SJCRH30 (cell line): Measurements from ENCODE around the gene LPCAT2. TPM values are rescaled to one million over a fixed set of nuclear protein-coding genes. Genes with fewer than 3 reads are reported as not detected.

Experiments used
- DNase-seq, 2 experiments: peaks; one replicate each; pipeline ENCODE4 v3.0.0-alpha.2; 2015 to 2020
- H3K27ac ChIP-seq: fragments of 250-450 bp; sonication (Bioruptor Pico); 2 replicates; pipeline ENCODE4 v1.5.1; 2020; ENCODE audit warnings: mild to moderate bottlenecking, moderate library complexity
- H3K27me3 ChIP-seq: fragments of 250-450 bp; sonication (Bioruptor Pico); 2 replicates; pipeline ENCODE4 v1.5.1; 2020; ENCODE audit warnings: mild to moderate bottlenecking, moderate library complexity
- H3K36me3 ChIP-seq: fragments of 250-450 bp; sonication (Bioruptor Pico); 2 replicates; pipeline ENCODE4 v1.5.1; 2020; ENCODE audit warnings: mild to moderate bottlenecking, moderate library complexity
- H3K4me1 ChIP-seq: fragments of 250-450 bp; sonication (Bioruptor Pico); 2 replicates; pipeline ENCODE4 v1.5.1; 2020; ENCODE audit warnings: mild to moderate bottlenecking, moderate library complexity
- H3K4me3 ChIP-seq: fragments of 250-450 bp; sonication (Bioruptor Pico); 2 replicates; pipeline ENCODE4 v1.5.1; 2020; ENCODE audit warnings: mild to moderate bottlenecking, moderate library complexity
- H3K9me3 ChIP-seq: fragments of 250-450 bp; sonication (Bioruptor Pico); replicated peaks from 2 replicates; pipeline ENCODE4 v1.5.1; 2020; ENCODE audit warnings: mild to moderate bottlenecking, moderate library complexity
- total RNA-seq: library from RNA; depleted of rRNA; stranded (reverse); fragments of >200 nt; shearing (Covaris generic); gene quantifications from 2 replicates; pipeline ENCODE4 v1.2.3, GENCODE V29; 2014

Gene LPCAT2
- total RNA-seq, 1 experiment from 2014 or later: 16.8 TPM

DNA sequence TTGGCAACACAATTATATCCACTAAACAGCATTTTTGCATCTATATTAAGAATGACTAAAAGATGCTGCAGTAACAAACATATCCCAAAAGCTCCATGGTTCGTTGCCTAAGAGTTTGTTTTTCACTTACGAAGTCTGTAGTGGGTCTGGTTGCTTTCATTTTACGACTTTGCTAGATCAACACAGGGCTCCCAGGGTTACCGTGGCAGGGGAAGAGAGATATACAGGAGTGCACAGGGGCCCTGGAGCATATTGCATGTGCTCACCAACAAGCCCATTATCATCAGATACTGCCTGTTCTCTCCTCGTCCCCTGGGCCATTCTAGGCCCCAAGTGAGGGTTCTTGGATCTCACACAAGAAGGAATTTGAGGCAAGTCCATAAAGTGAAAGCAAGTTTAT lies 33.0 kb upstream of the LPCAT2 start:
- Histone ChIP-seq H3K36me3 (no peaks in the 10 kb centered on the region), H3K4me1 (peaks cover 31% of the 10 kb centered on the region), H3K27ac (no peak overlapping the region), H3K4me3 (no peak overlapping the region), H3K27me3 (no peaks in the 10 kb centered on the region), H3K9me3 (no peaks in the 10 kb centered on the region)
- no peak for DNase-seq

- DNase-seq: peak; percentile 47 to 61
- peaks cover 35% of the 10 kb centered on the region for H3K4me1 ChIP-seq
Measured at GRCh38 chr16:55476625-55477533, 32.0 kb upstream of the LPCAT2 start.

DNA sequence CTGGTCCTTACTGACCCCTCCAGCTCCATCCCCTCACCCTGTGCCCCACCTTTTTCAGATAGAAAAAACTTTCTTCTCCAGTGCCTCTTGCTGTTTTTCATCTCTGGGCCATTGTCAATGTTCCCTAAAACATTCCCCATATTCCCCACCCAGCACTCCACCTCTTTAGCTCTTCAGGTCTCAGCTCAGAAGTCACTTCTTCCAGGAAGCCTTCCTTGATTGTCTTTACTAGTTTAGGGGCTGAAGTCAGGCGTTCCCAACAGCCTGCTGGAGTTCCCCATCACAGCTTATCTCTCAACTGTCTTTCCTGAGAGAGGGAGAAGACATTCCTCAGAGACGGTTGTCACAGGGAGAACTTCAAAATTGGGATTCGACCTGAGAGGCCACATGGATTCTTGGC lies 31.1 kb upstream of the LPCAT2 start:
- no peak overlapping the region for H3K27ac ChIP-seq

More at GRCh38 chr16:55476625-55477533, 32.0 kb upstream of the LPCAT2 start:
- Histone ChIP-seq H3K27me3 (no peaks in the 10 kb centered on the region), H3K4me3 (no peak overlapping the region), H3K9me3 (no peaks in the 10 kb centered on the region), H3K36me3 (0 out of 2 replicates have a peak, but pooled peaks cover under 1% of the 10 kb centered on the region), H3K27ac (no peak overlapping the region)

DNA sequence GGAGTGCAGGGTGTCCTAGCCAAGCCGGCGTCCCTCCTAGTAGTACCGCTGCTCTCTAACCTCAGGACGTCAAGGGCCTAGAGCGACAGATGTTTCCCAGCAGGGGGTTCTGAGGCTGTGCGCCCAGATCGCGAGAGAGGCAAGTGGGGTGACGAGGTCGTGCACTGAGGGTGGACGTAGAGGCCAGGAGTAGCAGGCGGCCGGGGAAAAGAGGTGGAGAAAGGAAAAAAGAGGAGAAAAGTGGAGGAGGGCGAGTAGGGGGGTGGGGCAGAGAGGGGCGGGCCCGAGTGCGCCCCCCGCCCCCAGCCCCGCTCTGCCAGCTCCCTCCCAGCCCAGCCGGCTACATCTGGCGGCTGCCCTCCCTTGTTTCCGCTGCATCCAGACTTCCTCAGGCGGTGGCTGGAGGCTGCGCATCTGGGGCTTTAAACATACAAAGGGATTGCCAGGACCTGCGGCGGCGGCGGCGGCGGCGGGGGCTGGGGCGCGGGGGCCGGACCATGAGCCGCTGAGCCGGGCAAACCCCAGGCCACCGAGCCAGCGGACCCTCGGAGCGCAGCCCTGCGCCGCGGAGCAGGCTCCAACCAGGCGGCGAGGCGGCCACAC lies 29.9 kb upstream of the LPCAT2 start, which contains the start of gene MMP2:
MMP2 (plus strand) TSS at position 372 of the 603 bp plus-strand sequence. CDS start 282 bp downstream, outside the sequence.
- Histone ChIP-seq H3K36me3 (peaks cover 19% of the 10 kb centered on the region), H3K27me3 (no peaks in the 10 kb centered on the region), H3K4me1 (peaks cover 30% of the 10 kb centered on the region), H3K4me3 (peak within 1 kb of the TSS; percentile 75), H3K27ac (peak within 1 kb of the TSS; percentile 50), H3K9me3 (no peaks in the 10 kb centered on the region)
- DNase-seq: peak; percentile 85 to 90

More for the DNA sequence above, 31.1 kb upstream of the LPCAT2 start:
- peaks cover 31% of the 10 kb centered on the region for H3K4me1 ChIP-seq
- H3K27me3 ChIP-seq: no peaks in the 10 kb centered on the region
- DNase-seq: no peak
- no peak overlapping the region for H3K4me3 ChIP-seq
- H3K36me3 ChIP-seq: peaks cover 7% of the 10 kb centered on the region
- no peaks in the 10 kb centered on the region for H3K9me3 ChIP-seq

GRCh38 chr16:55479430-55480140 lies 29.3 kb upstream of the LPCAT2 start:
- Histone ChIP-seq H3K36me3 (peaks cover 25% of the 10 kb centered on the region), H3K4me3 (peak overlapping the region; percentile 75), H3K27ac (peak overlapping the region; percentile 50), H3K9me3 (no peaks in the 10 kb centered on the region), H3K4me1 (peaks cover 30% of the 10 kb centered on the region), H3K27me3 (no peaks in the 10 kb centered on the region)
- peak; percentile 40 to 65 for DNase-seq

DNA sequence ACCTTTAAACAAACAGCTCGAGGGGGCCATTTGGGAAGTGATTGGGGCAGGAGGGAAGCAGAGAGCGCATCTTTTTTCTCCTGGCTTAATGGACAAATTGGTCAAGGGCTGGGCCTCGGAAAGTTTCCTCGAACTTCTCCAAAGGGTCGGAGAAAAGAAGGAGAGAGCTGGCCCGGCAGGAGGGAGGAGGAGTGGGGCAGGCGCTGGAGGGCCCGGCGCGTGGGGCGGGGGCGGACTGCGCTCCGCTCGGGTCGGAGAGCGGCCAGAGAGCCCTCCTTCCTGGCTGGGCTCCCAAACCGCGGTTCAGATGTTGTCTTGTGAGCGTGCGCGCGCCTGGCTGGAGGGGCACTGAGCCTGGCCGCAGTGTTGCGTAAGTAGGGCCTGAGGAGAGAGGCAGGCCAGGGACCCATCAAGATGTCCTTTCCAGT lies 28.6 kb upstream of the LPCAT2 start:
- Histone ChIP-seq H3K36me3 (peaks cover 32% of the 10 kb centered on the region), H3K4me3 (peak overlapping the region; percentile 75), H3K27ac (peak overlapping the region; percentile 50), H3K27me3 (no peaks in the 10 kb centered on the region), H3K9me3 (no peaks in the 10 kb centered on the region), H3K4me1 (peaks cover 30% of the 10 kb centered on the region)
- DNase-seq: peak; percentile 87 to 90

- H3K9me3 ChIP-seq: no peaks in the 10 kb centered on the region
- H3K27me3 ChIP-seq: no peaks in the 10 kb centered on the region
- no peak for DNase-seq
- H3K4me1 ChIP-seq: peaks cover 30% of the 10 kb centered on the region
- peak overlapping the region; percentile 75 for H3K4me3 ChIP-seq
- H3K36me3 ChIP-seq: peaks cover 40% of the 10 kb centered on the region
- H3K27ac ChIP-seq: no peak overlapping the region
Measured at GRCh38 chr16:55481023-55481422, 27.8 kb upstream of the LPCAT2 start.

DNA sequence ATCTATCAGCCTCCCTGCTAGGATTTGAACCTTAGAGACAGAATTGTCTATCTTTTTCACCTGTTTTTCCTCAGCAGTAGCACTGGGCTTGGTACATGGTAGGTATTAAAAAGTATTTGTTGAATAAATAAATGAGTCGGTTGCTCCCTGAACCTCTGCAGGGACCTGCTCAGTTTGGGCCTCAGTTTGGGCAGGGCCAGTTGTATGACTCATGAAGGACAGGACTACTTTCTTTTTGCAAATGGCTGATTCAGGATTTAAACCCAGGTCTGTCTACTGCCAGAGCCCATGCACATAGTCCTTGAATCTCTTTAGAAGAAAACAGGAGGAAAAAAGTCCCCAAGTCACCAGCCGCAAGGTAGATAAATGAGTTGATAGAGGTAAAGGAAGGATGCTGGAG lies 26.8 kb upstream of the LPCAT2 start:
- Histone ChIP-seq H3K4me3 (no peak overlapping the region), H3K36me3 (peaks cover 48% of the 10 kb centered on the region)
- DNase-seq: no peak

DNA sequence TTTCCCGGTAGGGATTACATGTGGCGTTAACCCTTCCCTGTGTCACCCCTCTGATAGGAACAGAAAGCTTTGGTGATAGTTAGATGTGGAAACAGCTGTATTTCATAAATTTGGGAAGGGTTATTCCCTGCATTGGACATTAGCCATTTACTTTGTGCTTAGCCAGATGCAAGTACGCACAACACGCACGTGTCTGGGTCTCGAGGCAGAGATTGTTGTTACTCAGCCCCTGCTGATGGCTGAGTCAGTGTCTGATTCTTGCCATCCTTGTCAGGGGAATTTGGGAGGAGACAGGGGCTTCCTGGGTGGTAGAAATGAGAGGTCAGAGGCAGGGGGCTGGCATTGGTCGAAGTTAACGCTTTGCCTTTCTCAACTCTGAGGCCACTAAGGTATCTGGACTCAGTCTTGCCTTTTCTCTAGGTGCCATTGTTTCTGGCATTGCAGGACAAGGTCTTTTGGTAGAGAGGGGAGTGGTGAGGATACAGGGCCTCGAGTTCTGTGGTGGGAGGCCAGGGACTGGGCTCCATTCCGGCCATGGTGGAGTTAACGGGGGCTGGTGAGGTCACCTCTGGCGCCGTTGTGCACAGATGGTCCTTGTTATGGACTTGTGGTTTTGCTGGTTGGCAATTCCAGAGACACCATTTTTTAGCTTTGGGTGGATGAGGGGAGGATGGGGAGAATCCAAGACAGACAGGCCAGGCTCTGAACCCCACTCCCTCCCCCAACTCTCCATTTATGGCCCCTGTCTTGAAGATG lies 21.6 kb upstream of the LPCAT2 start:
- Histone ChIP-seq H3K27me3 (no peaks in the 10 kb centered on the region), H3K36me3 (peaks cover 83% of the 10 kb centered on the region)
- no peak for DNase-seq

More for the DNA sequence above, 26.8 kb upstream of the LPCAT2 start:
- H3K27me3 ChIP-seq: no peaks in the 10 kb centered on the region
- H3K4me1 ChIP-seq: peaks cover 24% of the 10 kb centered on the region
- H3K27ac ChIP-seq: no peak overlapping the region
- no peaks in the 10 kb centered on the region for H3K9me3 ChIP-seq

DNA sequence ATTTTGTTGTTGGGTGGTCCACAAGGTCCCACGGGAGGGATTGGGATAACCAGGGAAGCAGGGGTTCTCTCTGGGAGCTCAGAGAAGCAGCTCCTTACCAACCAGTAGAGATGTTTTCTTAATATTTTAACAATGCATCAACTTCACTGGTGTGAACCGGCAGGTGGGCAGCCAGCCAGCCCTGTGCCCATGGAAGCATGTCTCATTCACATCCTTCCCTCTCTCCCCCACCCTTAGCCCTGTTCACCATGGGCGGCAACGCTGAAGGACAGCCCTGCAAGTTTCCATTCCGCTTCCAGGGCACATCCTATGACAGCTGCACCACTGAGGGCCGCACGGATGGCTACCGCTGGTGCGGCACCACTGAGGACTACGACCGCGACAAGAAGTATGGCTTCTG lies 20.6 kb upstream of the LPCAT2 start:
- no peaks in the 10 kb centered on the region for H3K27me3 ChIP-seq
- peaks cover 85% of the 10 kb centered on the region for H3K36me3 ChIP-seq
- no peak overlapping the region for H3K27ac ChIP-seq
- H3K4me1 ChIP-seq: no peaks in the 10 kb centered on the region
- H3K4me3 ChIP-seq: no peak overlapping the region
- H3K9me3 ChIP-seq: no peaks in the 10 kb centered on the region
- DNase-seq: no peak

More for the DNA sequence above, 21.6 kb upstream of the LPCAT2 start:
- H3K4me3 ChIP-seq: no peak overlapping the region
- H3K4me1 ChIP-seq: no peaks in the 10 kb centered on the region
- no peaks in the 10 kb centered on the region for H3K9me3 ChIP-seq
- H3K27ac ChIP-seq: peak overlapping the region; percentile 33

- H3K27me3 ChIP-seq: no peaks in the 10 kb centered on the region
- H3K9me3 ChIP-seq: no peaks in the 10 kb centered on the region
- H3K36me3 ChIP-seq: peaks cover 84% of the 10 kb centered on the region
- no peak overlapping the region for H3K4me3 ChIP-seq
- no peak for DNase-seq
- H3K27ac ChIP-seq: no peak overlapping the region
- H3K4me1 ChIP-seq: peaks cover 4% of the 10 kb centered on the region
Measured at GRCh38 chr16:55489119-55489955, 19.5 kb upstream of the LPCAT2 start.

DNA sequence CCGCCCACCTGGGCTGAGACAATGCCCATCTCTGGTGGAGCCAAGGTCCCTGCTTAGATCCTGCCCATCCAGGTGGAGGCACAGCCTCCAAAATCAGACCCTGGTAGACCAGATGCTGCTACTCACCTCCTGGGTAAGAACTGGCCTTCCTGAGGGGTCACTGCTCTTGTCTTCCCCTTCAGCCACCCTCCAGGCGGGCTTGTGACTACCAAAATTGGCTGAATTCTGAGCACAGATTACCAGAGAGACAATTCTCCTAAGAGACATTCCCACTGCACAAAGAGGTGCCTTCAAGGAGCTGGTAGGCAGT lies 19.0 kb upstream of the LPCAT2 start:
- no peak for DNase-seq
- H3K36me3 ChIP-seq: peaks cover 78% of the 10 kb centered on the region
- peaks cover 9% of the 10 kb centered on the region for H3K4me1 ChIP-seq

GRCh38 chr16:55490301-55490700 lies 18.6 kb upstream of the LPCAT2 start:
- no peak overlapping the region for H3K4me3 ChIP-seq
- peaks cover 11% of the 10 kb centered on the region for H3K4me1 ChIP-seq
- peaks cover 74% of the 10 kb centered on the region for H3K36me3 ChIP-seq
- no peak for DNase-seq
- H3K27me3 ChIP-seq: no peaks in the 10 kb centered on the region
- no peaks in the 10 kb centered on the region for H3K9me3 ChIP-seq
- no peak overlapping the region for H3K27ac ChIP-seq

More for the DNA sequence above, 19.0 kb upstream of the LPCAT2 start:
- Histone ChIP-seq H3K27me3 (no peaks in the 10 kb centered on the region), H3K9me3 (no peaks in the 10 kb centered on the region), H3K27ac (no peak overlapping the region), H3K4me3 (no peak overlapping the region)
